Measurements from ENCODE around the gene EPHA6. TPM values are rescaled to one million over a fixed set of nuclear protein-coding genes. Genes with fewer than 3 reads are reported as not detected.

EPHA6 gene
- total and polyA plus RNA-seq, 10 of the 15 experiments (the other 5 are each of a cell fraction or from before 2014, with no cell fraction given) = not detected

GRCh38 chr3:97698691-97699090 is 884.3 kb downstream of the EPHA6 start:
- H3K79me2 ChIP-seq (ENCODE audit: control insufficient read depth, insufficient read depth, low read length) = no peaks in the 10 kb centered on the region
- H2AFZ ChIP-seq (ENCODE audit: control insufficient read depth, low read depth, low read length) = no peak overlapping the region
- FAIRE-seq = no peak
- no peak overlapping the region for H3K4me3 ChIP-seq
- no peaks in the 10 kb centered on the region for H3K9me3 ChIP-seq (replicated peaks; ENCODE audit: control insufficient read depth, insufficient read depth, low read length)
- H3K9ac ChIP-seq (ENCODE audit: control insufficient read depth, insufficient read depth, low read length) = no peak overlapping the region
- SMC1A ChIA-PET (ENCODE audit: uncharacterized antibody, unreplicated experiment) = no interaction called here
- POLR2A ChIA-PET = interaction anchor here (0.6 kb wide), 1 partner anchor 164 kb away, joined by 3 read pairs; no protein-coding TSS in a partner anchor
- intact Hi-C loops (cut with micrococcal nuclease; ENCODE audit: unreplicated experiment) = no loop called here
- no peaks in the 10 kb centered on the region for H3K27me3 ChIP-seq (replicated peaks in 1 of 2; ENCODE audit: control insufficient read depth in 2 of 2, insufficient read depth in 2 of 2, low read length in 1 of 2)
- ATAC-seq = no peak
- no TSS peak for BruUV-seq (replicated peaks)
- no peaks in the 10 kb centered on the region for H3K36me3 ChIP-seq (ENCODE audit: control insufficient read depth in 2 of 2, insufficient read depth in 2 of 2, low read length in 1 of 2)
- in situ Hi-C loops (cut with MboI) = no loop called here
- H3K4me2 ChIP-seq (ENCODE audit: control insufficient read depth, insufficient read depth) = no peak overlapping the region
- CTCF ChIA-PET = no interaction called here
- H3K4me1 ChIP-seq (ENCODE audit: control insufficient read depth, insufficient read depth, low read length) = no peaks in the 10 kb centered on the region
- DNase-seq (ENCODE audit: low read depth, low spot score) = no peak
- RAD21 ChIA-PET (ENCODE audit: unreplicated experiment) = no interaction called here
- 64% methylated on average over 5 of the region's 5 CpGs for WGBS (ENCODE audit: insufficient coverage, insufficient replicate concordance, low lambda C conversion rate, missing lambda C conversion rate)
- no peak for TF ChIP-seq RAD21 (IDR thresholded peaks at IDR 0.05; ENCODE audit: insufficient read depth, low read depth, low read length)
- TF ChIP-seq CBX3 (IDR thresholded peaks at IDR 0.05; ENCODE audit: borderline replicate concordance, low read depth) = no peak
- TF ChIP-seq RUNX3 (IDR thresholded peaks at IDR 0.05; ENCODE audit: low read length) = no peak
- TF ChIP-seq, protein P1, sequence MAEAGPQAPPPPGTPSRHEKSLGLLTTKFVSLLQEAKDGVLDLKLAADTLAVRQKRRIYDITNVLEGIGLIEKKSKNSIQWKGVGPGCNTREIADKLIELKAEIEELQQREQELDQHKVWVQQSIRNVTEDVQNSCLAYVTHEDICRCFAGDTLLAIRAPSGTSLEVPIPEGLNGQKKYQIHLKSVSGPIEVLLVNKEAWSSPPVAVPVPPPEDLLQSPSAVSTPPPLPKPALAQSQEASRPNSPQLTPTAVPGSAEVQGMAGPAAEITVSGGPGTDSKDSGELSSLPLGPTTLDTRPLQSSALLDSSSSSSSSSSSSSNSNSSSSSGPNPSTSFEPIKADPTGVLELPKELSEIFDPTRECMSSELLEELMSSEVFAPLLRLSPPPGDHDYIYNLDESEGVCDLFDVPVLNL (IDR thresholded peaks at IDR 0.05; ENCODE audit: low read depth, low read length) = no peak
- TF ChIP-seq NKRF (conservative IDR thresholded peaks at IDR 0.05) = no peak
- TF ChIP-seq, protein P2, sequence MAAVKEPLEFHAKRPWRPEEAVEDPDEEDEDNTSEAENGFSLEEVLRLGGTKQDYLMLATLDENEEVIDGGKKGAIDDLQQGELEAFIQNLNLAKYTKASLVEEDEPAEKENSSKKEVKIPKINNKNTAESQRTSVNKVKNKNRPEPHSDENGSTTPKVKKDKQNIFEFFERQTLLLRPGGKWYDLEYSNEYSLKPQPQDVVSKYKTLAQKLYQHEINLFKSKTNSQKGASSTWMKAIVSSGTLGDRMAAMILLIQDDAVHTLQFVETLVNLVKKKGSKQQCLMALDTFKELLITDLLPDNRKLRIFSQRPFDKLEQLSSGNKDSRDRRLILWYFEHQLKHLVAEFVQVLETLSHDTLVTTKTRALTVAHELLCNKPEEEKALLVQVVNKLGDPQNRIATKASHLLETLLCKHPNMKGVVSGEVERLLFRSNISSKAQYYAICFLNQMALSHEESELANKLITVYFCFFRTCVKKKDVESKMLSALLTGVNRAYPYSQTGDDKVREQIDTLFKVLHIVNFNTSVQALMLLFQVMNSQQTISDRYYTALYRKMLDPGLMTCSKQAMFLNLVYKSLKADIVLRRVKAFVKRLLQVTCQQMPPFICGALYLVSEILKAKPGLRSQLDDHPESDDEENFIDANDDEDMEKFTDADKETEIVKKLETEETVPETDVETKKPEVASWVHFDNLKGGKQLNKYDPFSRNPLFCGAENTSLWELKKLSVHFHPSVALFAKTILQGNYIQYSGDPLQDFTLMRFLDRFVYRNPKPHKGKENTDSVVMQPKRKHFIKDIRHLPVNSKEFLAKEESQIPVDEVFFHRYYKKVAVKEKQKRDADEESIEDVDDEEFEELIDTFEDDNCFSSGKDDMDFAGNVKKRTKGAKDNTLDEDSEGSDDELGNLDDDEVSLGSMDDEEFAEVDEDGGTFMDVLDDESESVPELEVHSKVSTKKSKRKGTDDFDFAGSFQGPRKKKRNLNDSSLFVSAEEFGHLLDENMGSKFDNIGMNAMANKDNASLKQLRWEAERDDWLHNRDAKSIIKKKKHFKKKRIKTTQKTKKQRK (IDR thresholded peaks at IDR 0.05; ENCODE audit: low read depth, low read length) = no peak
- TF ChIP-seq, protein P3, sequence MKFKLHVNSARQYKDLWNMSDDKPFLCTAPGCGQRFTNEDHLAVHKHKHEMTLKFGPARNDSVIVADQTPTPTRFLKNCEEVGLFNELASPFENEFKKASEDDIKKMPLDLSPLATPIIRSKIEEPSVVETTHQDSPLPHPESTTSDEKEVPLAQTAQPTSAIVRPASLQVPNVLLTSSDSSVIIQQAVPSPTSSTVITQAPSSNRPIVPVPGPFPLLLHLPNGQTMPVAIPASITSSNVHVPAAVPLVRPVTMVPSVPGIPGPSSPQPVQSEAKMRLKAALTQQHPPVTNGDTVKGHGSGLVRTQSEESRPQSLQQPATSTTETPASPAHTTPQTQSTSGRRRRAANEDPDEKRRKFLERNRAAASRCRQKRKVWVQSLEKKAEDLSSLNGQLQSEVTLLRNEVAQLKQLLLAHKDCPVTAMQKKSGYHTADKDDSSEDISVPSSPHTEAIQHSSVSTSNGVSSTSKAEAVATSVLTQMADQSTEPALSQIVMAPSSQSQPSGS (IDR thresholded peaks at IDR 0.05; ENCODE audit: low read length) = no peak
- no peak for TF ChIP-seq TCF12 (IDR thresholded peaks at IDR 0.05; ENCODE audit: low read depth, low read length)
- H4K20me1 ChIP-seq (ENCODE audit: control insufficient read depth, insufficient read depth) = no peaks in the 10 kb centered on the region
- no peak overlapping the region for H3K27ac ChIP-seq (ENCODE audit: control insufficient read depth, insufficient read depth)

Data from GM12878 (cell line).